Measurements from ENCODE around the gene CPB1.

CPB1 gene

DNA sequence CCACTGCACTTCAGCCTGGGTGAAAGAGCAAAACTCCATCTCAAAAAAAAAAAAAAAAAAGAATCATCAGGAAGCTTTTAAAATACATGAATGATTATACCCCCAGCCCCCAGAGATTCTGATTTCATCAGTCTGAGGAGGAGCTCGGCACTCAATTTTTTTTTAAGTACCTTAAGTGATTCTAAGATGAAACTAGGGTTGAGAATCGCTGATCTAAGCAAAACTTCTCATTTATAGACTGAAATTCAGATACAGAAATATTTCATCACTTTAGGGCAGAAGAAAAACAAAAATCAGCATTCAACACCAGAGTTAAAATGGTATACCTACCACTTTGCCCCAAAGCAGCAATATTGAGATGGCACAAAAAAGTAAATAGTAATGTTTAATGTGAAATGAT is 62.2 kb downstream of the CPB1 start:
- no peak for DNase-seq

DNA sequence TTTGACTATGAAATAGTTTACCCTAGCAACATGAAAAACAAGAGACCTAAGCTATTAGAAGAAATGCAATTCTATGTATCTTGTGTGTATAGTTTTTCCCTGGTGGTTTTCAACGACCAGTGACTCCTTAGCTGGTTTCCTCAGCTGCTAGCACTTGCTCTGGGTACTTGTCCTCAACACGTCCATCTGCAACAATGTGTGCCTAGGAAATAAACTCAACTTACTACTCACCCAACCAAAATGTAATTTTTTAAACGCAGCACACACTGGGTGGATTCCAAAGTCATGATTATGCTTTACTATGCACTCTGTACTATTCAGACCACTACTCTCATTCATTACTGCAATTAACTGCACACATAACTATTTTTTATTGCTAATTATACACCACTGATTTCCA is 68.5 kb downstream of the CPB1 start:
- DNase-seq = no peak

DNA sequence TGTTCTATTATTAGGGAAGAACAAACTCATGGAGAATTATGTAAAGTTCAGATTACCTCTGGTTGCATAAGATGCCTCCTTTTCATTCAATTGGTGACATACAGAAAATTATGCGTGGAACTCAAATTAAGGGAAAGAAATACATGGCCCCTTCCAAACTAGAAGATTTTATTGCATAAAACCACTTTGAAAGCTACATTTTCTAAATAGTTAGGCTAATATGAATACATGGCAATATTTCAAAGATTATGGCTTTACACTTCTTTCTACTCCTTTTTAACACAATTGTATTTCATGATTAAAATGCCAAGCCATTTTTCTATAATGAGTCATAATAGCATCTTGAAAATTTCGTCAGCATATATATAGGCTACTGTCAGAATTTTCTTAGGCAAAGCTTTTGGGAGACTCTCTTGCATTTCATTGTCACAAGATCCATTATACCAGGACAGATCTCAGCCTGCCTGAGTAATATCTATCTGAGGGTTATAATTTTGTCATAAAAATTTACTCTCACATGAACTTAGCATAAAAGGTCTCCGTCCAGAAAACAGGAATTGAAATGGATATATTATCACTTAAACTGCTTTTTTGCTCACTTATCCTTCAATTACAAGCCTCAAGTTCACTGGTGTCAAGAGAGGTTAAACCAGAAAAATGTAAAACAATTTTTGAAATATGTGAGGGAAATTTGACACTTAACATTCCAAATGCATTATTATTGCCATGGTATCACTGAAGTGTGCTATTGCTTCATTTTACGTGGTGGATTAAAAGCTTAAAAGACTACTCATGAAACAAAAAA is 74.6 kb downstream of the CPB1 start:
- no peak for DNase-seq

DNA sequence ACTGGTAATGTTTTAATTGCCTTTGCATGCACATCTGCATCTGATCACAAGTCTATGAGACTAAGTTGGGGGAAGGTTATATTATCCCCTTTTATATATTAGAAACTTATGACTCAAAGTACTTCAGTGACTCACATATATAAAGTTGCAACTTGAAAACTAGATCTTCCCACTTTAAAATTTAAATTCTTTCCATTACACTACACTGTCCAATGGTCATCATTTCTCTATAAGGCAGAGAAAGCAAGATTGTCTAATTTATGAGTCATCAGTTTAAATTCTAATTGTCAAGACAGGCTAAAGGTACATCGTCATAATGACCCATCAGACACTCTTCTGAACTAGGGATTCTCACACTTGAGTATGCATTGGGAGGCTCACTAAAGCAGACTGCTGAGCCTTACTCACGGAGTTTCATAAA is 75.4 kb downstream of the CPB1 start:
- no peak for DNase-seq

DNA sequence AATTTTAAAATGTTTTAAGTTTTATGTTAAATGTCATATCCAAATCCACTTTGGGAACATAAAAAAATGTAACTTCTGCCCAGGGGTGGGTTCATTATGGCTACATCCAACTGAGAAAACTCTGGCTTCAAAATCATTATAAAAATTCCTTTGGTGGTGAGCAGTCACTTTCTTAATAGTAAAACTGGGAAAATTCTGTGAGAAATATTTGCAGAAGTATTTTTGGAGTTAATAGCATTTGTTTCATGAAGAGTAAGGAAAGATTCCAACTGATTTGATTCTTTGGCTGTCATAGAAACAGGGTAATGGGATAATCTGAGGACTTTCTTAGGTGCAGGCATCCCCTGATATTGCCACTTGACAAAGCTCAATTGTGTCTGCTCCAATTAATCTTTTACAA is 76.3 kb downstream of the CPB1 start:
- DNase-seq = no peak

DNA sequence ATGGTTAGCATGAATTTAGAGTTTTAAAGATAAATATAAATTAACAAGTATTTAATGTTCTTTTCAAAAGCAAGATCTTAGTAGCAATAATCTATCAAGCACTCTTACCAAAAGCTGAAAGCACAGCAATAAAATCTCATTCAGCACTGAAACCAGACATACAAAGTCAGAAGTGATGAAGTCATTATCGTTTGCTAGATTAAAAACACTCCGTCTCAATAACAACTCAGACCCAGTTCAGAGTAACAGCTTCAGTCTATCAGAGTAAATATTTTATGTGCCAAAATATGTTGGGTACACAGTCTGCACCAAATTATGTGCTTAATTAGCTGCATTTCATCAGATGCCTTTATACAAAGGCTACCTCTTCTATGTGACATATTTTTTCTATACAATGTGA is 79.1 kb downstream of the CPB1 start:
- no peak for DNase-seq

Data from CD4-positive, alpha-beta T cell treated with Interleukin-15 for 1 hour (primary cell).